Medulla oblongata (tissue), 1 donor: ENCODE data around the gene EBF3.

Source experiments
- DNase-seq: peaks from one replicate; pipeline ENCODE4 v3.0.0-alpha.2; 2015; ENCODE audit errors: extremely low spot score

The EBF3 gene

DNA sequence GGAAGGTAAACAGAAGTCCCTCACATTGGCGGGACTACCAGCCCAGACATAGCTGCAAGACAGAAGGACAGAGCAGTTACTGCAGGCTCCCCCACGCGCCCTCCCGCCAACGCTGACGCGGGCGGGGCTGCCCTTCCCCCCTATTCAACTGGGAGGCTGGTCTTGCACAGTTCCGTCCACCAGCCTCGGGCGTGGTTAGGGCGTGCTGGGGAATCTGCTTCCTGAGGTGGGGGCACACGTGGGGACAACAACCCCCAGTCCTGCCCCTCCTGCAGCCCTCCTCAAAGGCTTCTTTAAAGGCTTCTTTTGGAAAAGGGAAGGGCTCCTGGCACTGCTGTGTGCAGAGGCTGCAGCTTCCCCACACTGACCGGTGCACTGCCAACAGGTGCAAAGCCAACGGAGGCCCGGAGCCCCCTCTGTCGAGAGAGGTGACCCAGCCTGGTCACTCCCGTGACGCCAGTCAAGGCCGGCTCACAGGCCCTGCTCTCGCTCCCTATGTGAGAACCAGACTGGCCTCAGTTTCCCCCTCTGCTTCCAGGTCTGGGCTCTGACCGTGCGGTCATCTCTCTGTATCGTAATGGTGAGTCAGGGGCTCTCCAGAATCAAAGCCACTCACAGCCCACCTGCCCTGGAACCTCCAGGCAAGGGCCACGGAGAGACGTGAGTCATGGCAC lies 126.0 kb downstream of the EBF3 start:
- DNase-seq: no peak

DNA sequence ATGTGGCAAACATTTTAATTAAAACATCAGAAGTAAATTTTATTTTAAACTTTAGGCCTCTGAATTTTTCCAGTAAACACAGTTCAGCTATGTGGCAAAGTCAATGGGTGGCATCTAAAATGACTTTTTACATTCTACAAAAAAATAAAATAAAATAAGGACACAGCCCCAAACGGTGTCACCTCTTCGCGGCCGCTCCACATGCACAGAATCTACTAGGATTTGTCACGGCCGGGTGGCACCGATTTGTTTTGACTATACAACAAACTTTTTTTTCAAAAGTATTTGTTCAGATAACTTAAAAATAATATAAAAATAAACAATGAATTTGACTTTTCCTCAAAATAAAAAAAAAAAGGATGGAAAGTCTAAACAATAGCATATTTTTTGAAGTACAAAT lies 127.8 kb downstream of the EBF3 start:
- no peak for DNase-seq

DNA sequence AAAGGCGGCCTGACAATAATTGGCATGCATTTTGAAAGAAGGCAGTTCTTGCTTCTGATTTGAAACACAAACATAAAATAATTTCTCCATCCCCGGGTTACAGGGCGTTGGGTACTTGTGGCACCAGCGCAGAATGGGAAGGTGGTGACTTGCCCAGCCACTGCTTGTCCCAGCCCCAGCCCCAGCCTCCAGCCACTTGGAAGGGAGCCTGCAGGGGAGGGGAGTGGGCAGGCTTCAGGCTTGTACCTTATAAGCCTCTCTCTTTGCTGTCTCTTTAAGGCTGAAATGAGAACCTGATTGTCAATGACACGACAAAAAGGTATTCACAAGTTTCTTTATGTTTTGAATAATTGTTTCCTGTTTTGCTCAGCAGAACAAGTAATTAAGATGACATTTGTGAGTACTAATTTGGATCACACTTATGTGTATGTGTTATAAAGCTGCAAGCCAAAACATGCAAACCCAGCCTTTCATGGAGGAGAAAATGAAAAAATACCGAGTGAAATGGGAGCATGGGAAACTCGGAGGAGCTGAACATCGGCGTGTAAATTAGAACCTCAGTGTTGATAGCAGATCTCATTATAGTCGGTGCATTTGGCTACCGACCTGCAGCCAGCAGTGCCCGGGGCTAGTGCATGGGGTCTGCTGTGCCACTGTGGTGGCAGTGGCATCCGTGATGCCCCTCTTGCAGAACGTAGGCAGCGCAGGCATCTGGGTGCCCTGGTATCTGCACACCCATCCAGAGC lies 129.9 kb downstream of the EBF3 start:
- DNase-seq: no peak

DNA sequence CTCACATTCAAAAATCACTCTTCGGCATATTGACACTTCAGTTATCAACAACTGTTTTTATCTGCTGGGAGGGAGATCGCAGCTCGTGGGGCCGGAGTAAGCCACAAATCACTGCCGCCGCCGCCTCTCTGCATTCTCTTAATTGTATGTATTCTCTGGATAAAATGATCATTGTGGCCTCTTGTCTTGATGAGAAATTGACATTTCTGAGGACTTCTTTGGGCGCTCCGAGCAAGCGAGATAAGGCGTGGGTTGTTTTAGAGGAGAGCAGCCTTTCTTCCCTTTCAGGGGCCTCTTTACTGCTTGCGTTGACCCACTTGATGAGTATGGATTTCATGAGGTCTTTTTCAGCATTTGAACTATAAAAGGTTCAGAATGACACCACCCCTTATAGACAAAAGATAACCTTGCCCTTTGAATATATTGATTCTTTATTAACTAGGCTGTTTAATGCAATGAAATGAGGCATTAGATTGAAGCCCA lies 130.6 kb downstream of the EBF3 start:
- DNase-seq: no peak

DNA sequence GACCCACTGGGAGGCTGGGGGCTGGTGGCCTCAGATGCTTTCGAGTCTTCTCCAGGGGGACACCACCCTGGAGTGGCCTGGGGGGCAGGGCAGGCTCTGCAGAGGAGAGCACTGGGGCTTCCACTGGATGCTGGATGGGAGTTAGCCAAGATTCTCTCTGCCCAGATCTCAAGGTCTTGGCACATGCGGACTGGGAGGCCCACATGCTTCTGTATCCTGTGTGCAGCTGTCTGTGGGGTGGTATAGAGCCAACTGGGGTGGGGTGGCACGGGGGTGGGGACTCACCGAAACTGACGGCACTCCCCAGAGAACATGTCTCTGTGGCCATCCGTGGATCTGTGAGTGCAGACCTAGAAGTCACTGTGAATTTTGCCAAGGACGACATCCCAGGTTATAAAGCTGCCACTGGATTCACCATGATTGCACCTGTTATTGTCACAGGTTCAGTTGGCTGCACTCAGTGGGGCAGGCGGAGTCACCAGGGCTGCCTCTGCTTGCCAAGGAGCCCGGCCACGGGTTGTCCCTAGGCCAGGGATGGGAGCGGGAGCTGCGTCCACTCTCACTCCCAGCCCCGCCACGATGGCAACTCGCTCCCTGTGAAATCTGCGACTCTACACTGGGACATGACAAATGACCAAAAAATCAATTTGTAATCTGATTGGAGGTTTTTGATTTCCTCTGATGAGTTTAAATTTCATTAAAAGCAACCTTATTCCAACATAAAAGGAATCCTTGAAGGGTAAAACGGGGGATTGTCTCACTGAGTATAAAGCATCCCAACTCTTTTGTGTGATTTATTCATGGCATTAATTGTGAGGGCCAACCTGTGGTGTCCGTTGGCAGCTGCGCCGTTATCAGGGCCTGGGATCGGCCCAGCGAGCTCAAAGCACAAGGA lies 131.3 kb downstream of the EBF3 start:
- DNase-seq: no peak

DNA sequence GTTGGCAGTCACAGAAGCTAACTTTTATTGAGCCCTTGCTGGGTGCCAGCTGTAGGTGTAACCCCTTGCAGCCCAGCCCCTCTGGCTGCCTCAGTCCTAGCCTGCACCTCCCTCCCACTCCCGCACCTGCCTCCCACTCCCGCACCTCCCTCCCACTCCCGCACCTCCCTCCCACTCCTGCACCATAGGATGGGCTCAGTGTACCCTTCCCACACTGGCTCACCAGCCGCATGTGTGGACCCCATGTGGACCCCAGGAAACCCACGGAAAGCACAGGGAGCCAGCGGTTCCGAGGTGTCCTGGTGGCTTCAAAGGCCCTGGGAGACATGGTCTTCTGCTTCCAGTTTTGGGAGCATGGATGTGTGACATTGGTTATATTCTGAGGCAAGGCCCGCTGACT lies 132.9 kb downstream of the EBF3 start:
- DNase-seq: no peak

DNA sequence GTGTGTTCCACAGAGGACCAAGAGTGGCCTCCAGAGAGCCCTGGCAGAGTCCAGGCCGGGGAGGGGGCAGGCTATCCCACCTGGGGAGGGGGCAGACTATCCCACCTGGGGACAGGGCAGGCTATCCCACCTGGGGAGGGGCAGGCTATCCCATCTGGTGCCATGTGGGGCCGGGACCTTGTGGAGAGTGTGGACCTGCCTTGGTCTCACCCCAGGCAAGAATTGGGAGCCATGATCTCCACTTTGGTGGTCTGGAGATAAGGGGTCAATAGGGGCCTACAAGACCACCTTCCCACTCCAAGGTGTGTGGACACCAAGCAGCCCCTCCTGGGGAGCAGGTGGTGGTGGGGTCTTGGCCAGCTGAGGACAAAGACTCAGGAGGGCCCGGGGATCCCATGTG lies 138.2 kb downstream of the EBF3 start:
- DNase-seq: no peak

DNA sequence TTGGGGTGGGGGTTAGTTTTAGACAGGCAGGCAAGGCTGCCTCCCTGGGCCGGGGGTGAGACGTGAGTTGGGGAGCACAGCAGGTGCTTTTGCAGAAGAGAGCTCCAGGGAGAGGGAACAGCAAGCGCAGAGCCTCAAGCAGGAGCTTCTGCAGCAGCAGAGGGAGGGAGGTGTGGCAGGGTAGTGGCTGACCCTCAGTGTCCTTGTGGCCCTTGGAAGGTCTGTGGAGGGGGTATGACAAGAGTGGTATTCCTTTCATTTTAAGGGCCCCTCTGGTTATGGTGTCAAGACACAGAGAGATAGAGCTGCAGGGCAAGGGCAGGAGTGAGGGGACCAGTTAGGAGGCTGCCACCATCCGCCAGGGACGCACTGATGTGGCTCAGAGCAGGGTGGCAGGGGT lies 138.9 kb downstream of the EBF3 start:
- DNase-seq: no peak

DNA sequence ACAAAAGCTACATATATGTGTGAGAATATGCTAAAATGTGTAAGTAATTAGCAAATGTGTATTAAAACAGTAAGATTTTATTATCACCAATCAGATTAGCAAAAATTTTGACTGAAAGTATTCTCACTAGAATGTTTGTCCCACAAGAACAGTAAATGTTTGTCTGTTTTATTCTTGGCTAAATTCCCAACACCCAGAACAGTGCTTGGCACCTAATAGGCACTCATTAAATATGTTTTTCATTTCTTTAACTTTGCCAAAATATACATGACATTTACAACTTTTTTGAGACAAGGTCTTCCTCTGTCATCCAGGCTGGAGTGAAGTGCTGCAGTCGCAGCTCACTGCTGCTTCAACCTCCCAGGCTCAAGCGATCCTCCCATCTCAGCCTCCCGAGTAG lies 143.6 kb downstream of the EBF3 start:
- no peak for DNase-seq

DNA sequence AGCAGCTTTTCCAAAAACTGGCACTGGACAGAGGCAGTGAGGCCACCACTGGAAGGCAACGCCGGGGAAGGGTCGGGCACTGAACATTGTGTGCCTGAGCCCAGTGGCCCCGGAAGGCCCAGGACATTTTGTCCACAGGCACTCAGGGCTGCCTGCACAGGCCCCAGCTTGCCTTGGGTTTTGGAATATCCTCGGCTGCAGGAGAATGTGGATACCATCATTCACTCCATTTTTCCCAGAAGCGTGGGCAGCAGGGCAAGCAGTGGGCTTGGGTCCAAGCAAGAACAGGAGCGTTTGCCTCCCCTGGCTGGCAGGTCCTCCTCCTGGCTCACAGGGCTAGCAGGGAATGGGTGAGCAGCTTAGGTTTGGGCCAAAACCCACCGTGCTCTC lies 147.4 kb downstream of the EBF3 start:
- DNase-seq: no peak

DNA sequence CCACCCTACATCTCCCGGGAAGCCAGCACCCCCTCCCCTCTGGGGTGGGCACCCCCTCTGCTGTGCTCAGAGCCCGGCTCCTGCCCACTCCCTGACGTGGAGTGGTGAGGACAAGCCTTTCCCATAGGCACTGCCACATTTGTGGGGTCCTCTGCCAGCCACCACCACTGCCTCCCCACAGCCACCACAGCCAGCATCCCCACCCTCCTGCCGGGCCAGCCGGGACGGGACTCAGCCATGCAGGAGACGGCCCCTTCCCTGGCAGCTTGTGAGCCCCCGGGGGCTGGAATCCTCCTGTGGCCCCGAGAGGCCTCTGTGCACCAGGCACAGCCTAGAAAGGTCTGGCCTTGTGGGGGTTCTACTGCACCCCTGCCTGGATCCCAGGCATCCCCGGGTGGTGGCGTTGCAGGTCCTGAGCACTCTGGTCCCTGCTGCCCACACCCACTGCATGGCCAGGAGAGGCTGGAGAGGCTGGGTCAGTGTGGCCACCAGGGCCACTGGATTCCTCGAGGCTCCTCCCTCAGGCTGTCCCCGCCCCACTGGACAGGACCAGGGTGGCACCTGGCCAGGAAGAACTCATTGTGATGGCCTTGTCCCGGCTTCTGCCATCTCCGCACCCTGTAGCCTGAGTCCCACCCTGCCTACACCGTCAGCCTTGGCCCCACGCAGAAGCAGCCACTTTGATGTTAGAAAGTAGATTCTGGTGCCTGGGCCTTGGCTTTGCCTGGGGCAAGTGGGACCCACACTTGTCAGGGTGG lies 148.0 kb downstream of the EBF3 start:
- no peak for DNase-seq

DNA sequence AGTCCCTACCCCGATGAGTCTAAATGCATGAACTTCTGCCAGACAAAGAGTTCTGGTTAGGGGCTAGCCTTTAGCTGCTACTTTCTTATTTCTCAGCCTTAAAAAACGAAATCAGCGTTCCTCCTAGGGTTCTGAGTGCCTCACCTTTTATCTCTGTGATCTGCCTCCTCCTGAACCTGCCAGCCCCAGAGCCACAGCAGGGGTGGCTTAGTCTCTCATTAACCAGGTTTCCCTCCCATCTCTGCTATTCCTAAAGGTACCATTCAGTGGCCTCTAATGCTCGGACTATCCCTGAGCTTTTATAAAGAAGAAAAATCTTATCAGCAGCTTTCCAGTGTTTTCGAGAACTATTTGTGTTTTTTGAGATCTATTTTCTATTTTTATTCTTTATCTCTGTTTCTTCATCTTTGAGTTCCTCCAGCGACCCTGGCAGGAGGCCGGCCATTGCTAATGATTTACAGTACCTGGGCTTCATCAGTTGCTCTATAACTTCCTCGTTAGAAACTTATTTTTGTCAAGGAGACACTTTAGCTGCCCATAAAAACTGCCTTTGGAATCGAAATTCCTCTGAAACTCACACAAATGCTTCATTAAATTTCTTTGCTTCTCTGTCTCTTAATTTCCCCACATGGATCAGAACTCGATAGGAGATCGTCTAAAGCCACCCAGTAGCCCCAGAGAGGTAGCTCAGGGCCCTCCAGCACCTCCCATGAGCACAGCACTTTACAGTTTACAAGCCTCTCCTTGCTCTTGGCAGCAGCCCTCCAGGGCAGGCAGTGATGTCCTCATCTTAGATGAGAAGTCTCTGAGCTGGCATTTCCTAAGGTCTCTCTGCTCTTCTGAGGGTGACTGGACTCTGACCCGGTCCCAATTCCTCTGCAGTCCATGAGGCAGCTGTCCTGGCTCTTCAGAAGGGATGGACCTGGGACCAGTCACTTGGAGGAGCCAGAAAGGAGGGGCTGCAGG lies 149.1 kb downstream of the EBF3 start:
- DNase-seq: no peak

DNA sequence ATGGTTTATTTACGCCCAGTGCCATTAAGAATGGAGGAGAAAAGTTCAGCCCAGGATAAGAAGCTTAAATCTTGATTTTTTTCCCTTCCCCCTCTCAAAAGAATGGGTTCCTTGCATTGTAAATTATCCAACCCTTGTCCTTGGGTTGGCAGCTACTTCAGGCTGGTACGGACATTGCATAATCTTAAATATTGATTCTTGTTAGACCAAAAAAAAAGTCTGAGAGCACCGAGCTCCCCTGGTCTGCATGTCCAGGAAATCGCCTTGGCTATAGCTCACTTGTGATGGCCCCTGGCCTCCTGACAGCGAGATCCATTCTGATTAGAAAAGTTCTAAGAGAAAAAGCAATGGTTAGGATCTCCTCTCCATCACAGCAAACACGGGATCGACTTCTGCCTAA lies 151.7 kb downstream of the EBF3 start:
- no peak for DNase-seq

DNA sequence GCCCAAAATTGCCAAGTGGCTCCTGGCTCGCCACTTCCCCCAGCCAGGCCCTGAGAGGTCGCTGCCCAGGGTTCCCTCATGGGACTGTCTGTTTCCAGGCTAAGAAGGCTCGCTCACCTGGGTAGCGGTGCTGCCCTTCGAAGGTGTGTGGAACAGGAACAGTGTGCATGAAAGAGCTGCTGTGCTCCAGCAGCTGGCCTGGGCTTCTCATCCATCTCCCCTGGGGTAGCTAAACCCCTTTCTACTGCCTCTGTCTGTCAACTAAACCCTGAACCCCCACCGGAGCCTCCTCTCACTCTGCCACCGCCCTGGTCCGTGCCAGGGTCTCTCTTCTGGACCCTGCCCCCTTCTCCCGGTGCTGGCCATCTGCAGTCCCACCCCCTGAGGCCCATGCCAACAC lies 152.9 kb downstream of the EBF3 start:
- no peak for DNase-seq

DNA sequence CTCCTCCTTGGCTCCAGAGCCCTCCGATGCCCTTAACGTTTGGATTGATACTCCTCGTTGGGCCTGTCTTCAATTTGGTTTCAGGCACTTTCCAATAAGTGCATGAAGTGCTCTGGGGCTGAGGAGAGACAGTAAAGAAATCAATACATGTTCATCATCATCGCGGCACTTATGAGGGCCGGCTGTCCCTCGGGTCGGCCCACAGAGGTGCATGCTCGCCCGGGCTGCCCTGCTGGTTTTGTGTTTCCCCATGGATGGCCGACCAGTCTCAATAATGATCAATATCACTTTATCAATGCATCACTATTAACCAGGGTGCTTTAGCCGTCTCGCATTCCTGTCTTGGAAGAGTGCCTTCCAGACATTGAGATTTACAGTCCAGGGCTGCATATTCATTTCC lies 154.2 kb downstream of the EBF3 start:
- DNase-seq: no peak

DNA sequence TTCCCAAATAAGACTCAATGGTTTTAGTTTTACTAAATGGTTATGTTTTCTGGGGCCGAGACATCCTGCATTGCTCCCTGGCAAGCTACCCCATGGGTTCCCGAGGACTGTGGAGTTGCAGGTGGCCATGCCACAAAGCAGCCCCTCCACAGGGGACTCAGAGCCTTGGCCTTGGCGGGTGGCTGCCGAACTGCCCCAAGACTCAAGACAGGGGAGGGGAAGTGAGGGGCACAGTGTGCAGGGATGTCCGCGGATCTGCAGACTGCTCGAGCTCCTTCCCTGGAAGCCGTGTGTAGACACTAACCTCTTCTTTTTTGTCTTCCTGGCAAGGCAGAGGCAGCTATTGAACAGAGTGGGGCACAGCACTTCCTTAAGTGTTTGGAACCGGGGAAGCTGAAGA lies 154.6 kb downstream of the EBF3 start:
- DNase-seq: no peak

DNA sequence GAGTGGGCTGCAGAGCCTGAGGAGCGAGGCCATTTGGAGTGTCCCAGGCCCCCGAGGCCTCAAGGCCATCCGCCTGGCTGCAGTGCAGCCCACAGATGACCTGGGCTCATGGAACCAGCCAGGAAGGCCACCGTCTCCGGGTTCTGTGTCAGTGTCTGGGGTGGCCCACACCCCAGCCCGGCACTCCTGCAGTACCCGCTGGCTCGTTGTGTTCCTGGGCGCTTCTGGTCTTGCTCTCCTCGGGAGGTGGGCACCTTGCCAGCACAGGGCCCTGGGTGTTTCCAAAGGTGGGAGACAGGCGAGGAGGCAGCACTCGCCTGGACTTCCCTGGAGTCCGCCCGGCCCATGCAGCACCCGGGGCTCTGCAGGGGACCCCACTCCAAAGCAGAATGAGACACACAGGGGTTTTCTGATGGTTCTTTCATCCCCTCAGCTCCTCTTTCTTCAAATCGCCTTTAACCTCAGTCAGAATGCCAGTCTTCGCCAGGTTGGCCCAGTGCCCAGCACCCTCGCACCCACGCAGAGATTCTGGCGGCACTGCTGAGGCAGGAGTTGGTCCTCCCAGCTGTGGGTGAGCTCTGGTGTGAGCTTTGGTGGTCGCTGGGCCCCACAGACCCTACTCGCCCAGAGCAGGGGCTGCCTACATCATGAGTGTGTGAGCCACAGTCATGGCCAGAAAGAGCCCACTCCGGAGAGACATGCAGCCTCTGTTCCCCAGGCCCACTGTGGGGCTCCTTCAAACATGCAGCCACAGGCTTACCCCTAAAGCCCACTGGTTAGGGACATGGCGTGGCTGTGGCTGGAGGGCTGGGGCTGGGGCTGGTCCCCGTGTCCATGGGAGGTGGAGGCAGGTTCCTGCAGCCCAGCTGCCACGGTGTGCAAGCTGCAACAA lies 155.7 kb downstream of the EBF3 start:
- DNase-seq: no peak

DNA sequence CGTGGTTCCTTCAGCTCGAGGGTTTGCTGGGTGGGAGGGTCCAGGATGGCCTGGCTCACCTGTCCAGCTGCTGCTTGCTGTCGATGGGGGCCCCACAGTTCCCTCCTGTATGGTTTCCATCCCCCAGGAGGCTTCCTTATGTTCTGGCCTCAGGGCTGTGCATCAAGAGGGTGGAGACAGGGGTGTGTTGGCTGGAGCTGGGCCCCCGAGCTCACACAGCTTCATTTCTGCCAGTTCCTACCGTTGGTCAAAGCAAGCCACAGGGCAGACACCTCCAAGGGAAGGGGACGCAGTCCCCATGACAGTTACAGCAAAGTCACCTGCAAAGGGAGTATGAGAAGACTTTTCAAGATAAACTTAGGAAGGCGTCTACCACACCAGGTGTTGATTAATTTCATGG lies 156.9 kb downstream of the EBF3 start:
- no peak for DNase-seq

DNA sequence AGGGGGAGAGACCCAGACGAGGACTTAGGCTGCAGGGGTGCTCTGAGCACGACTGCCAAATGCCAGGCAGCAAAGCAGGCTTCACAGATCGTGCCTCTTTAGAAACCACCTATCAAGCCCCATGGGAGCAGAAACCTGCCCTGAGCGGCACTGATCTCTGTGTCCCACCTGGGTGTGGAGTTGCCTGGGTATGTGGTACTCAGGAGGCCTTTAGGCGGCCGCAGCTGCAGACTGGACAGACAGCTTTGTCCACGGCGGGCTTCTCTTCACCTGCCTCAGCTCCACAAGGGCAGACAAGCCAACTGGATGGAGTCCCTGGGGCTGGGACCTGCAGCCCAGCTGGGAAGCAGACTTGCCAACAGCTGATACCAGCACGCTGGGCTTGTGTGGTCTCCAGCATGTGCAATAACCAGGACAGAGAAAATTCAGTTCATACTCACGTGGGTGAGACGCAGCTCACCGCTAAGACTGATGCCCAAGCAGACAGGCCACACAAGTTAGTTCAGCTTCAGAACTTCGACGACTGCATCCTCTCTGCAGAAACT lies 163.2 kb downstream of the EBF3 start:
- DNase-seq: no peak
